Measurements from ENCODE around the gene ANKDD1B. TPM values are rescaled to one million over a fixed set of nuclear protein-coding genes. Genes with fewer than 3 reads are reported as not detected.

Gene ANKDD1B
- total and polyA plus RNA-seq, 2 of the 8 experiments (the other 6 are each of a cell fraction or from before 2014, with no cell fraction given) = 0.08 to 0.22 TPM

GRCh38 chr5:75706775-75707174 is 95.5 kb downstream of the ANKDD1B start:
- no peak overlapping the region for H3K4ac ChIP-seq (replicated peaks; ENCODE audit: insufficient read length, low read depth, low read length)
- no peak overlapping the region for H3K18ac ChIP-seq (ENCODE audit: extremely low read depth, low read length)
- no peak overlapping the region for H2AK5ac ChIP-seq (ENCODE audit: low read depth, low read length)
- no peak overlapping the region for H2BK12ac ChIP-seq (ENCODE audit: low read depth, low read length)
- no peak overlapping the region for H3K9ac ChIP-seq (replicated peaks in 1 of 4; ENCODE audit: extremely low read depth in 1 of 4, low read depth in 3 of 4, low read length in 3 of 4)
- H3K27me3 ChIP-seq (replicated peaks in 1 of 4; ENCODE audit: control insufficient read depth in 3 of 4, extremely low read depth in 1 of 4, insufficient read depth in 3 of 4, low read length in 3 of 4) = no peaks in the 10 kb centered on the region
- H4K20me1 ChIP-seq (replicated peaks in 1 of 2; ENCODE audit: control insufficient read depth in 1 of 2, insufficient read depth in 2 of 2, low read length in 2 of 2) = peaks cover 0 to 2% of the 10 kb centered on the region in 2 experiments
- H3K4me3 ChIP-seq (ENCODE audit: extremely low read depth in 1 of 4, insufficient read depth in 2 of 4, low read depth in 3 of 4, low read length in 4 of 4) = no peak overlapping the region
- no peak overlapping the region for H4K91ac ChIP-seq (replicated peaks; ENCODE audit: insufficient read length, low read length)
- no peak overlapping the region for H3K4me2 ChIP-seq (ENCODE audit: insufficient read depth in 1 of 2, low read depth in 2 of 2, low read length in 2 of 2)
- no peak overlapping the region for H3K23ac ChIP-seq (ENCODE audit: insufficient read length)
- H3K27ac ChIP-seq (ENCODE audit: low read depth, low read length) = no peak overlapping the region
- no peaks in the 10 kb centered on the region for H3K79me1 ChIP-seq (ENCODE audit: low read depth, low read length)
- H3K36me3 ChIP-seq (ENCODE audit: control insufficient read depth in 2 of 4, insufficient read depth in 4 of 4, low read length in 3 of 4) = peaks cover 4 to 20% (median 9%) of the 10 kb centered on the region in 4 experiments; a peak in 7 of 8 replicates
- no peak overlapping the region for H4K8ac ChIP-seq (ENCODE audit: extremely low read depth, insufficient read depth, low read length)
- 65% methylated on average over 3 of the region's 3 CpGs; no CpG with 5 or more reads in 1 of the 2 experiments for WGBS, 2 experiments (ENCODE audit: extremely low coverage in 1 of 2, insufficient coverage in 1 of 2, insufficient read length in 1 of 2, insufficient replicate concordance in 2 of 2, low coverage in 1 of 2, low lambda C conversion rate in 2 of 2, missing lambda C conversion rate in 1 of 2)
- no peak overlapping the region for H3K56ac ChIP-seq (replicated peaks; ENCODE audit: insufficient read length, low read depth, low read length)
- no peak overlapping the region for H3K14ac ChIP-seq (ENCODE audit: insufficient read length)
- no peak overlapping the region for H2BK120ac ChIP-seq (replicated peaks; ENCODE audit: low read depth, low read length)
- H2BK15ac ChIP-seq (ENCODE audit: low read length) = no peak overlapping the region
- ChIA-PET CTCF (ENCODE audit: partially characterized antibody) (interaction anchor here (0.7 kb wide), 1 partner anchor 26 kb away, joined by 3 read pairs; no protein-coding TSS in a partner anchor), POLR2A (ENCODE audit: partially characterized antibody) (no interaction called here)
- DNase-seq (ENCODE audit: low read depth in 1 of 2, low spot score in 2 of 2) = no peak
- H4K5ac ChIP-seq (ENCODE audit: insufficient read length, low read depth, low read length) = no peak overlapping the region
- no peak overlapping the region for H2BK5ac ChIP-seq (ENCODE audit: low read depth, low read length)
- H3K4me1 ChIP-seq (replicated peaks in 1 of 4; ENCODE audit: control insufficient read depth in 3 of 4, insufficient read depth in 4 of 4, low read length in 3 of 4) = no peaks in the 10 kb centered on the region
- no peak overlapping the region for H2BK20ac ChIP-seq (ENCODE audit: low read length)
- H3K9me3 ChIP-seq (ENCODE audit: insufficient read depth in 2 of 2, low read depth in 1 of 2, low read length in 1 of 2) = no peaks in the 10 kb centered on the region
- no peaks in the 10 kb centered on the region for H3K79me2 ChIP-seq (ENCODE audit: control insufficient read depth in 1 of 2, insufficient read depth in 2 of 2, low read length in 2 of 2)
- no peak overlapping the region for H2AFZ ChIP-seq (ENCODE audit: low read length)
- no peaks in the 10 kb centered on the region for H3K23me2 ChIP-seq (ENCODE audit: low read depth, low read length)
- no peak for FAIRE-seq
- no peak for TF ChIP-seq HDAC6 (IDR thresholded peaks at IDR 0.05; ENCODE audit: low read depth, low read length)
- TF ChIP-seq SIRT6 (IDR thresholded peaks at IDR 0.05; ENCODE audit: low read length) = no peak
- TF ChIP-seq SIN3A (conservative IDR thresholded peaks at IDR 0.05 in 1 of 2, IDR thresholded peaks at IDR 0.05 in 1 of 2; ENCODE audit: low read depth in 1 of 2, low read length in 2 of 2) = no peak
- TF ChIP-seq BRCA1 (IDR thresholded peaks at IDR 0.05; ENCODE audit: low read depth, low read length) = no peak
- TF ChIP-seq POLR2A (IDR thresholded peaks at IDR 0.05; ENCODE audit: control extremely low read depth in 1 of 2, low read depth in 2 of 2, low read length in 2 of 2) = no peak
- no peak for TF ChIP-seq NRF1 (IDR thresholded peaks at IDR 0.05; ENCODE audit: low read depth, low read length)
- TF ChIP-seq SRF (IDR thresholded peaks at IDR 0.05; ENCODE audit: low read depth, low read length) = no peak

Data from H1 (cell line).